ENCODE results near the gene TASOR2. TPM values are rescaled to one million over a fixed set of nuclear protein-coding genes. Genes with fewer than 3 reads are reported as not detected.

Gene TASOR2
- total RNA-seq, 4 donors from 2014 or later: 51.8 to 71.8 (median 64.2) TPM

DNA sequence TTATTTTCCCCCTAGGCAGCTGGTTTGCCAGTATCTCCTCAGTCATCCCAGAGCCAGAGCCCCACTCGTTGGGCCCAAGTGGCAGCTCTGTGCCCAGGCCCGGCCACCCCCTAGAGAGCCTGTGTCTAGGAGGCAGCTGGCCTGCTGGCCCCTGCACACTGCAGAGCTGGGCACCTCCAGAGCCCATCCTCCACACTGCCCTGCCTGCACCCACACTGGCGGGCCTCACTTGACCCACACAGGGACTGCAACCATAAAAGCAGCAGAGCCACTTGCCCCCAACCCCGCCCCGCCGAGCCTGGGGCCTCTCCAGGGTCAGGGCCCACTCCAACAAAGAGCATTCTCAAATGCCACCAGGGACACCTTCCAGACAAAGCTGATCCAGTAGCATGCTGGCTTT is 23.6 kb upstream of the TASOR2 start:
- H3K4me3 ChIP-seq: no peak overlapping the region
- H3K4me1 ChIP-seq: peaks cover 0 to 64% (median 0%) of the 10 kb centered on the region in 3 donors
- ATAC-seq: no peak
- WGBS, 2 donors (ENCODE audit: low coverage in 1 of 2): 100% methylated on average over 1 to 2 of the region's 6 CpGs
- no peak overlapping the region for H3K27ac ChIP-seq
- TF ChIP-seq POLR2AphosphoS5 (IDR thresholded peaks at IDR 0.05) (no peak), POLR2A (IDR thresholded peaks at IDR 0.05) (no peak), CTCF (IDR thresholded peaks at IDR 0.05) (no peak), EP300 (IDR thresholded peaks at IDR 0.05) (no peak)
- H3K36me3 ChIP-seq: no peaks in the 10 kb centered on the region
- no peaks in the 10 kb centered on the region for H3K9me3 ChIP-seq
- H3K27me3 ChIP-seq: no peaks in the 10 kb centered on the region

DNA sequence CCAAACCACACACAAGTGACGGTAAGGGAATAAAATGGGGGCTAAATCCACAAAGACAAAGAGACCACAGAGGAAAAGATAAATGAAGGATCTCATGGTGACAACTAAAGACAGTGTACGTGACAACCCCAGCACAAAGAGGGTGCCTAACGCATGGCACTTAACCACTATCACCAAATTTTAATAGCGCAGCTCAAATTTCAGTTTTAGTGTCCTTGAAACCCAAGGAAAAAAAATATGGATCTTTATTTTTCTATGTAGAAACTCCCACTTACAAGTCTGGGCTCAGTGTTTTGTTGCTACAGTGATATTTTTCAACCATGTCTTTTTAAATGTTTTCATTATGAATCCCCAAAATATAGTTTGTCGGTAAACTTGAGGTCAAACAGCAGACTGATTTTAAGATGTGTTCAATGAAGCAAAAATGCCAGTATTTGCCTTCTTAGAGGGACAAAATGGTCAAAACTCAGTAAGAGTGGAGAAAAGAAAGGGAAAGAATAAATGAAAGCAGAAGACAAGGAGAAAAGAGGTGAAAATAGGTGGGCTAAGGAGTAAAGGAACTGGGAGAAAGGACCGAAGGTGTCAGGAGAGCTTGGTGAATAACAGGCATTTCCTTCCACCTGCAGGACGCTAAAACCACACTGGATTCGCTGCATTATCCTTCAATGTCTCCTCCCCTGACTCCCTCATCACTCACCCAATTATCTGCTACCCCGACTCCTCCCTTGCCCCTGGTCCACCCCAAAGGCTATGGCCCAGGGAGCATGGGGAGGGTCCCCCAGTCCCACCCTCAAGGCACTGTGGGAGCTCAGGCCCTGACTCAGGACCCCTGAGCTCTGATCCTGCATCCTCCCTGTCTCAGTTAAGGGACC is 21.7 kb upstream of the TASOR2 start:
- Histone ChIP-seq H3K4me3 (no peak overlapping the region), H3K27ac (no peak overlapping the region), H3K27me3 (no peaks in the 10 kb centered on the region), H3K9me3 (no peaks in the 10 kb centered on the region), H3K4me1 (peaks cover 0 to 75% (median 4%) of the 10 kb centered on the region in 3 donors), H3K36me3 (no peaks in the 10 kb centered on the region)
- no peak for ATAC-seq
- 89% methylated on average over 6 to 9 of the region's 9 CpGs for WGBS, 2 donors (ENCODE audit: low coverage in 1 of 2)
- TF ChIP-seq CTCF (IDR thresholded peaks at IDR 0.05): no peak
- TF ChIP-seq EP300 (IDR thresholded peaks at IDR 0.05): no peak
- no peak for TF ChIP-seq POLR2A (IDR thresholded peaks at IDR 0.05)
- no peak for TF ChIP-seq POLR2AphosphoS5 (IDR thresholded peaks at IDR 0.05)

DNA sequence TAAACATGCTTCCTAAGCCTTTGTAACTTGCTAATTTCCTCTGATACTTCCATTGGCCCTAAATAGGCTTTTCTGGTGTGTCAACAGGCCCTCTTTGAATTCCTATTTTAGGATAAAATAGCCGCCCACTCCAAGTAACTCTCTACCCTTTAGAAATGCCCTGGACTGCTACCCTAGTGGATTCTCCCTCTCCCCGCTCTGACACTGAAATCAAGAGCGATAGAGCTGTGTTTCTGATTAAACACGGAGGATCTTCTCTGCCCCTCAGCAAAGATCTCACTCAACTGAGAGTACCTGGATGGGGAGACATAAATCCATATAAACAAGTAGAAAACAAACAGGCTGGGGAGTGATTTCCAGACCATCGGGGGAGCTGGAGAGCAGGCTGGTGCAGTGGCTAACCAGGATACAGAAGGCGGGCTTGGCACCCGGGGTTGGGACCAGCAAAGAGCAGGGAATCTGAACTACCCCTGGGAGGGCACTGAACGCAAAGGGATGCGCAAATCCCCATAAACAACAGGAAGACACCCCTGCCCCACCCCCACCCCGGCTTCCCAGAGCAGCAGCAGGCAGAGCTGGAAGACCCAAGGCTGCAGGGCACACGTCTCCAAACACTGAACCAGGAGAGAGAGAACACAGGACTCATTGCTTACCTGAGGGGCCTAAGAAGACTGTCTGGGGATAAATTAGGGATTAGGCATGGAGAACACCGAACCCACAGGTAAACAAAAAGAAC is 20.8 kb upstream of the TASOR2 start:
- Histone ChIP-seq H3K4me3 (peak overlapping the region in 1 of 2 donors; percentile 93), H3K27ac (no peak overlapping the region), H3K4me1 (peaks cover 0 to 74% (median 4%) of the 10 kb centered on the region in 3 donors), H3K9me3 (no peaks in the 10 kb centered on the region), H3K27me3 (no peaks in the 10 kb centered on the region), H3K36me3 (no peaks in the 10 kb centered on the region)
- TF ChIP-seq POLR2AphosphoS5 (IDR thresholded peaks at IDR 0.05): no peak
- no peak for TF ChIP-seq POLR2A (IDR thresholded peaks at IDR 0.05)
- no peak for TF ChIP-seq EP300 (IDR thresholded peaks at IDR 0.05)
- no peak for TF ChIP-seq CTCF (IDR thresholded peaks at IDR 0.05)
- no peak for ATAC-seq
- WGBS, 2 donors (ENCODE audit: low coverage in 1 of 2): 51 to 86% methylated on average over 4 to 7 of the region's 12 CpGs

DNA sequence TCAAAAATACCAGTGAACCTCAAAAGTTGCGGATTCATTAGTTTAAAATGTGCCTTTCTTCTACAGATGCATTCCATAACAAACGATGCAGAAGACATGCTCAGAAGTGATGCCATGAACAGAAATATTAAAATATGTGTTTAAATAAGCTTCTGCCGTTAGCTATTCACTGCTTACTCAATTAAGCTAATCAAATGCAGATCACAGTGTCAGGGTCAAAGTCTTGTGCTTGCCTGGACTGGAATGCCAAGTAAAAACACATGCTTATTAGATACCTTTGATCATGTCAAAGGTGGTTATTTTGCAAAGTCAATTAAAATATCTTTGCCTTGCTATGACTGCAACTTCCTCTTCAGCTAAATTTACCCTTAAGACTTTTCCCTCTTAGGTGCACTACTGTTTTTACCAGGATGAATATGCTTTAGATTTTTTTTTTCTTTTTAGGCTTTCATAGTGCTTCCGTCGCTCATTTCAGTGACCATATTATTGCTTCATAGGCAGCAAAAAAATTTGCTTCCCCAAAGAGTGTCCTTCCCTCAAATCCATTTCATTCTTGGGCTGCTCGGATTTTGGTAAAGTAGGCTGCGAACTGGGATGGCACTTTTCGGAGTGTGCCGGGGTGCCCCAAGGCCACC is 19.1 kb upstream of the TASOR2 start:
- H3K4me3 ChIP-seq: peak overlapping the region; percentile 61 to 93
- no peak for ATAC-seq
- H3K27me3 ChIP-seq: no peaks in the 10 kb centered on the region
- peak overlapping the region in 3 of 4 donors; percentile 87 to 89 (median 88) for H3K27ac ChIP-seq
- H3K9me3 ChIP-seq: no peaks in the 10 kb centered on the region
- 14 to 28% methylated on average over 6 to 9 of the region's 9 CpGs for WGBS, 2 donors (ENCODE audit: low coverage in 1 of 2)
- H3K36me3 ChIP-seq: no peaks in the 10 kb centered on the region
- H3K4me1 ChIP-seq: peaks cover 0 to 58% (median 4%) of the 10 kb centered on the region in 3 donors
- TF ChIP-seq POLR2AphosphoS5 (IDR thresholded peaks at IDR 0.05) (no peak), CTCF (IDR thresholded peaks at IDR 0.05) (no peak), EP300 (IDR thresholded peaks at IDR 0.05) (no peak), POLR2A (IDR thresholded peaks at IDR 0.05) (no peak)
